Activated CD8-positive, alpha-beta memory T cell treated with anti-CD3 and anti-CD28 coated beads for 36 hours (primary cell): ENCODE data around the gene CAMTA1. TPM values are rescaled to one million over a fixed set of nuclear protein-coding genes. Genes with fewer than 3 reads are reported as not detected.
"Not testable (repeated sequence)": the region's sequence is repeated elsewhere in the genome, so short reads cannot be mapped to it uniquely, and the experiment has no call there.

ENCODE experiments used
- CTCF ChIA-PET: fragments of 350-600 bp; sonication (Branson Sonifier 250); formaldehyde crosslinking; loops from one replicate; lab custom pipeline; 2021; ENCODE audit warnings: antibody characterized with exemption; lab: Charles Lee
- POLR2A ChIA-PET: fragments of 350-600 bp; sonication (Branson Sonifier 250); formaldehyde crosslinking; loops from one replicate; lab custom pipeline; 2021; ENCODE audit warnings: antibody characterized with exemption; lab: Charles Lee
- total RNA-seq, 2 experiments: library from RNA; stranded (reverse); gene quantifications; one replicate each; pipeline ENCODE4 v1.2.3, GENCODE V29; 2021

Gene CAMTA1
- total RNA-seq, 2 experiments from 2014 or later: 66.5 to 72.5 TPM

DNA sequence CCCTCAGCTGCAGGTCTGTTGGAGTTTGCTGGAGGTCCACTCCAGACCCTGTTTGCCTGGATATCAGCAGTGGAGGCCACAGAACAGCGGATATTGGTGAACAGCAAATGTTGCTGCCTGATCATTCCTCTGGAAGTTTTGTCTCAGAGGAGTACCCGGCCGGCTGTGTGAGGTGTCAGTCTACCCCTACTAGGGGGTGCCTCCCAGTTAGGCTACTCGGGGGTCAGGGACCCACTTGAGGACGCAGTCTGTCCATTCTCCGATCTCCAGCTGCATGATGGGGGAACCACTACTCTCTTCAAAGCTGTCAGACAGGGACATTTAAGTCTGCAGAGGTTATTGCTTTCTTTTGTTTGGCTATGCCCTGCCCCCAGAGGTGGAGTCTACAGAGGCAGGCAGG, 819.7 kb downstream of the CAMTA1 start:
- POLR2A ChIA-PET, CTCF ChIA-PET: not testable (repeated sequence)

DNA sequence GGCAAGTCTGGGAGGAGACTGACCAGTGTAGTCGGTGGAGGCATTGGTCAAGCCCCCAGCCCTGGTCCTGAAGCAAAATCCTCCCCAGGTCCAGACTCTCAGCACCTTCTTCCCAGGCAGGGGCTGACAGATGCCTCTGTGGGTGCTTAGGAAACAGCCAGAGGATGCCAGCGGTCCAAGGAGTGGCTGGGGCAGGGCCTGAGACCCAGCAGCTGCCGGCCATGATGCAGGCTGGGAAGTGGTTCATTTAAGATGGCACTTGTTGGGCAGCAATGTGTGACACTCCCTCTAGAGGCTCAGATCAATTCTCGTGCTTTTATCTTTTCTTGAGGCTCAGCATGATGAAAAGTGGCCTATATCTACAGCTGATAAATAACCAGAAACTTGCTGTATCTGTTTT, 820.8 kb downstream of the CAMTA1 start:
- POLR2A ChIA-PET: no interaction called here
- CTCF ChIA-PET: no interaction called here

DNA sequence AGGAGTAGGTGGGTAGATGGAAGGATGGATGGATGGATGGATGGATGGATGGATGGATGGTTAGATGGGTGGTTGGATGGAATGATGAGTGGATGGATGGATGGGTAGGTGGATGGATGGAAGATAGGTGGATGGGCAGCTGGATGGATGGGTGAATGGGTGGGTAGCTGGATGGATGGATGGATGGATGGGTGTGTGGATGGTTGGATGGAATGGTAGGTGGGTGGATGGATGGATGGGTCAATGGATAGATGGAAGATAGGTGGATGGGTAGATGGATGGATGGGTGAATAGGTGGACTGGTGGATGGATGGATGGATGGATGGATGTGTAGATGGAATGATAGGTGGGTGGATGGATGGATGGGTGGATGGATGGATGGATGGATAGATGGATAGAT, 821.8 kb downstream of the CAMTA1 start:
- CTCF ChIA-PET: no interaction called here

DNA sequence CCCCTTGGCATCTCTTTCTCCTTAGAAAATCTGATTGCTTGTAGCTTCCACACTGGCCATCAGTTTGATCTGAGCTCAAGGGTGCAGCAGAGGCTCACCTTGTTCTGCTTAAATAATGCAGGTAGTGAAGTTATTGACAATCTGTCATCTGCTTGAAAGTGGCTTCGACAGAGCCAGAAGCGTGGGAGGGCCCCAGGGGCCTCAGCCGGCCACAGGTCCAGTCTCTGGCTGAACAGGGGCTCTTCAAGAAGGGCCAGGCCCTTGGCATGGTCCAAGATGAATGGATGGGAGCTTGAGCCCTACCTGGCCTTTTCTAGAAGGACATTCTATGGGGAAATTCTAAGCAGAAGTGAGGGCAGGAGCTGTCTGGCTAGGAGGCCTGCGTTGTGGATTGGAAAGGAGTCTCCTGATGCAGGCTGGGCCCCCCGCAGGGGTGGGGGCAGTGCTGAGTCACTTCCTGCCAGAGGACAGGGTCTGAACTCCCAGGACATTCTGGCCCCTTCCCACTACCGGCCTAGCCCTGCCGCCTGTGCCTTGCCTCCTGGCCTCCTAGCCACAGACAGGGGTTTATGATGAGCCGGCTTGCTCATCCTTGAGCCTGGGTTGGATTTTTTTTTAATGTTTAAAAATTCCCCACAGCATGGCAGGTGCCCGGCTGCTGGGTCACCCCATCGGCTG, 823.5 kb downstream of the CAMTA1 start:
- CTCF ChIA-PET: no interaction called here

More for the DNA sequence above, 821.8 kb downstream of the CAMTA1 start:
- POLR2A ChIA-PET: no interaction called here

DNA sequence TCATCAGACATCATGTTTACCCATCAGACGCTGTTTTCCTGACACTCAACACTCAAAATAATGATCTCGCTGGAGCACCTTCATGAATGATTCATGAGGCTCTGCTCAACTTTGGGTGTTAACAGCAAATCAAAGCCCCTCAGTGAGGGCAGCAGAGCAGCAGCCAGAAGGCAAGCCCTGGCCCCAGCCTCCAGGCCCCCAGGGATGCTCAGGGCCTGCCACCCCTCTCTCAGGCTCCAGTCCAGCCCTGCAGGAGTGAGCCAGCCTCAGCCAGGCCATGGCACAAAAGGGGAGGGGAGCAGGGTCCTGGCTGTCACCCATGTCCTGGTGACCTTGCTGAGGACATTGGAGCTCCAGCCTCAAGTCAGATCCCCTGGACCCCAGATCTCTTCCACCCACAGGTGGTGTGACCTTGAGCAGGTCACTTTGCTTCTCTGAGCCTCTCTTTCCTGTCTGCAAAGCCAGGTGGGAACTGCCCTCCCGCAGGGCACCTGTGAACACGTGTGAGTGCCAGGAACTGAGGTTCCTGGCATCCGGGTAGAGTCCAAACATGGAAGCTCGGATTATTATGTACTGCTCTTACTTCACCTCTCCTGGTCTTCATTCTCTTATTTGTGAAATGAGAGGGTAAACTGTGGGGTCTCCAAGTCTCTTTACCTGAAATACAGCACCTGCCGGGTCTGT, 824.2 kb downstream of the CAMTA1 start:
- CTCF ChIA-PET: no interaction called here
- POLR2A ChIA-PET: no interaction called here

More for the DNA sequence above, 823.5 kb downstream of the CAMTA1 start:
- POLR2A ChIA-PET: no interaction called here

DNA sequence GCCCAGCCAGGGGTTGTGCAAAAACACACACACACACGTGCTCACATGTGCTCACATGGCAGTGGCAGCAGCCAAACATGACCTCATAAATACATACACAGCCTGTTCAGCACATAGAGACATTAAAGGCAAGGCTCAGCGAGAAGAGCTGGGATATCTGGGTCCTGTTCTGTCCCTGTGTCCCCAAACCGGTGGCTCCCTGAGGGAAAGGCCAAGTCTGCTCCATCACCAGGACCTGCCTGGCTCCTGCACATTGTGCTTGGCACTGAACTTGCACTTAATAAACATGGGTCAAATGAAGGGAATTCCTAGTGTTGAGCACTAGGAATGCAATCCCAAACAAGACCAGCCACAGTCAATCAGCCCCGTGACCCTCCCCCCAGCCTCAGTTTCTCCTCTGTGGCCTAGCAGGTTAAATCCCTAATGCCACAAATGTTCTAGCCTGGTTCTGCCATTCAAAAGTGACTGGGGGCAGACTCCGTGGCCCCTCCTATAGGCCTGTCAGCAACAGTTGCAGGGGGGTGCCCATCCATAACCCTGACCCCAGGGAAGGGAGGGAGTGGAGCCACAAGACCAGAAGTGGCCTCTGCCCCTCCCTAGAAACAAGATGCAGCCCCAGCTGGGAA, 825.0 kb downstream of the CAMTA1 start:
- CTCF ChIA-PET: no interaction called here
- POLR2A ChIA-PET: no interaction called here

DNA sequence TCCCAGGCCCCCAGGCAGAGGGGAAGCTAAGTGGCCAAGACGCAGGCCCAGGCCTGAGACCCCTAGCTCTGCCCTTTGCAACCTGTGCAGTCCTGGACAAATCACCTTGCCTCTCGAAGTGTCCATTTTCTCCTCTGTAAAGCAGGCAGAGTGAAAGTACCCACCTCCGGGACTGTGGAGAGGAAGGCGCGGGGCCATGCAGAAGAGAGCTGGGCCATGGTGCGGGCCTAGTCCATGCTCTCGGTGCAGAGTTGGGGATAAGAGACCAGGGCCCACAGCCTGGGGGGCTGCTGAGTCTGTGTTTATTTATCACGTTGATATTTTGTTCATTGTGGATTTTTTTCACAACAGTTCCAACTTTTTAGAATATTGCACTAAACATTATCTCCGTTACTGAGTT, 825.7 kb downstream of the CAMTA1 start:
- CTCF ChIA-PET: no interaction called here
- POLR2A ChIA-PET: no interaction called here

GRCh38 chr1:7611421-7612010, 826.3 kb downstream of the CAMTA1 start:
- ChIA-PET CTCF (no interaction called here), POLR2A (interaction anchor here (0.6 kb wide), 1 partner anchor 24 kb away, joined by 3 read pairs; no protein-coding TSS in a partner anchor)

DNA sequence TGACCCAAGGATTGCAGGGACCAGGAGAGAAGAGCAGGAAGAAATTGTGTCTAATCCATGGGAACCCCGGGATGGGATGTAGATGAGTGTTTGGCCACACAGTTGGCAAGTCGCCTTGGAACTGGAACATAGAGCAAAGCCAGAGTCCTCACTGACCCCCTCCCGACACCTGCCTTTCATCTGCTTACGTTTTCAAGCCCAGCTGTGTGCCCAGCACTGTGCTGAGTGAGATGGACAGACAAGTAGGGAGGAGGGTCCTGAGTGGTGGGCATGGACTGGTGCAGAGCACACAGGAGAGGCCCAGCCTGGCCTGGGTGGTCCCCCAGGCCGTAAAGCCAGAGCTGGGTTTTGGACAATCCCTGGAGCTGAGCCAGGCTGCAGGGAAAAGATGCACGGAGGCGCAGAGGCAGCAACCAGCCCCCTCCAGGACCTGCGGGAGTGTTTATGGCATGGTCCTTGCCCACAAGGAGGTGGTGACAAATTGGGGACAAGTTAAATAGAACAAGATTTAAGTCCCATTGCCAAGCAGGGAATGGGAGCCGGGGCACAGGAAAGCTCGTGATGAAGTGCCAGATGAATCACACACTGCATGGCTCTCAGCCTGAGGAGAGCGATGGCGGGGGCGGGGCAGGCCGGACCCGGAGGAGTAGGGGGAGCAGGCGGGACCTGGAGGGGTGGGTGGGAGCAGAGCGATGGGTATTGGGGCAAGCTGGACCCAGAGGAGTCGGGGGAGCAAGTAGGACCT, 828.0 kb downstream of the CAMTA1 start:
- ChIA-PET POLR2A (no interaction called here), CTCF (no interaction called here)

- ChIA-PET CTCF (no interaction called here), POLR2A (no interaction called here)
These were observed 828.6 kb downstream of the CAMTA1 start for GRCh38 chr1:7613851-7614205.

DNA sequence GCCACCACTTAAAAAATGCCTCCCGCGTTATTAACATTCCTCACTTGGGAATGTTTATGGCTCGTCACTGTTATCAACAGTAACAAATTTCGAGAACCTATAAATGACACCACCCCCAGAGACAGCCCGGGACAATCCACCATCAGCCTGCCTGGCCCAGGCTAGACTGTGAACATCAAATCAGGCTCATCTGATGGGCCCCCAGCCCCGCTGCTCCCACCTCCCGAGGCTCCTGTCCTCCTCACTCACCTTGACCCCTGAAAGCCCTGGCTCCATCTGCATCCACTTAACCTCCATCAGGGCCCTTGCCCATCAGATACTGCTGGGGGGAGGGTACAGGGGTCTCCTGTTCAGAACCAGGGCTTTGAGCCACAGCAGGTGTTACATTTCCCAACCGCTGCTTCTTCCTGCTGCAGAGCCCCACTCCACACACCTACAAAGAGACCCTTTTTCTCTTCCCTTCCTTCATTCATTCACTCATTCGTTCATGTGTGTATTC, 829.4 kb downstream of the CAMTA1 start:
- CTCF ChIA-PET: no interaction called here

DNA sequence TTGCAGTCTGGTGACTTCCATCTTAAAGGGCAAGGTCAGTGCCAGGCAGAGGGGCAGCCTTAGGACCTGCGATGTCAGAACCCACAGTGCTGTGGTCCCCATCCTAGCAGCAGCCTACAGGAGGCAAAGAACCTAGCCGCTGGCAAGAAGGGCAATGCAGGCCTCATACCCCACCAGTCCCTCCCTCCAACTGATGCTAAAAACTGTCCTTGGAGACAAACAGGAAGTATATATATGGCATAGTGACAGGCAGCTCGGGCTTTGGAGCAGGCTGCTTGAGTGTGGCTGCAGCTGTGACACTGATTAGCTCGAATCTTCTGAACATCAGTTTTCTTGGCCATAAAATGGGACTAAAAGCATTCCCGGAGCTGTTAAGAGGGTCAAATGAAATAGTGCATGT, 829.9 kb downstream of the CAMTA1 start:
- ChIA-PET CTCF (no interaction called here), POLR2A (no interaction called here)

More for the DNA sequence above, 829.4 kb downstream of the CAMTA1 start:
- POLR2A ChIA-PET: no interaction called here

DNA sequence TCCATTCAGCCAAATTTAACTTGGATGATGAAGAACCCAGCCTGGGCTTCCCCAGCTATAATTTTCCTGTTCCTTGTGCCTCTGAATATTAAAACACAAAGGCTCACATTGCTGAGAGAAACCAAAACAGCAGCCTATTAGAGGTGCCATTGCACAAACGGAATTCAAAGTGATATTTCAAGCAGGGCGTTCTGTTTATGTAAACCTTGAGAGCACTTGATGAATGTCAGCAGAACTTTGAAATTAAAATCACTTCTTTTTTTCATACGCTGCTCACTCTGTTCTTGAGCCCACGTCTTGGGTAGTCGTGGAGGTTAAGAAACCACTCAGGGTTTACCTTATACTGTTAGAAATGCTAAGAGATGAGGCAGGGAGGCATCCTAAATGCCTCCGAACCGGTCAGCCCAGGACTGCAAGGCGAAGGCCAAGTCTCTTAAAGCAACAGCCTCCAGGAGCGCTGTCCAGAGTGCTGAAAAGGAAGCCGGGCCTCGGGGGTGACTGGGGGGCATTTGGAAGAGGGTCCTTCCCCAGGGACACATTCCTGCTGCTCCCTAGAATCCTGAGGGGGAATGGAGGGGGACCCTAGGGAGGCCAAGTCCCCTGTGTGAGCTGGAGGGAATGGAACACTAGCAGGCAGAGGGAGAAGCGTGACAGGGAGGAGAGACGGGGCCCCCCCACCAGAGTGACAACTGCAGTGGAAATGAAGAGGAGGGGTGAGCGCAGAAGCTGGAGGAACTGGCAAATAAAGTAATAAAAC, 831.0 kb downstream of the CAMTA1 start:
- POLR2A ChIA-PET: no interaction called here
- CTCF ChIA-PET: no interaction called here

DNA sequence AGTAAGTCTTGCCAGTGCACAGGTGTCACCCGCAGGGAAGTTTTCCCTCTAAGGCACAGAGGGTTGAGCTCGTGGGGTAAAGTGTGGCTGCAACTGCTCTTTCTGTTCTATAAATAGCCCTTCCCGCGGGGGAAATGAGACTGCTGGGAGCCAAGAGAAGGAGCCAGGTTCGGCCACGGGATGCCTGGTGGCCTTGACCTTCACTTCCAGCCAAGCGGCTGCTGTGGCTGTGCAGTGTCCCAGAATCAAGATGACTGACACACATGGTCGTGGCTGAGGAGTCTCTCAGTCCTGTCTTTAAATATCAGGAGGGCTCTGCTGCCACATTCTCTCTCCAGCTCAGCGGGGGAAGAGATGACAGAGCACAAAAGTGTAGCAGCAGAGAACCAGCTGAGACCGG, 831.7 kb downstream of the CAMTA1 start:
- CTCF ChIA-PET: no interaction called here

GRCh38 chr1:7617826-7618225, 832.6 kb downstream of the CAMTA1 start:
- CTCF ChIA-PET: no interaction called here
- POLR2A ChIA-PET: no interaction called here

More for the DNA sequence above, 831.7 kb downstream of the CAMTA1 start:
- POLR2A ChIA-PET: no interaction called here

DNA sequence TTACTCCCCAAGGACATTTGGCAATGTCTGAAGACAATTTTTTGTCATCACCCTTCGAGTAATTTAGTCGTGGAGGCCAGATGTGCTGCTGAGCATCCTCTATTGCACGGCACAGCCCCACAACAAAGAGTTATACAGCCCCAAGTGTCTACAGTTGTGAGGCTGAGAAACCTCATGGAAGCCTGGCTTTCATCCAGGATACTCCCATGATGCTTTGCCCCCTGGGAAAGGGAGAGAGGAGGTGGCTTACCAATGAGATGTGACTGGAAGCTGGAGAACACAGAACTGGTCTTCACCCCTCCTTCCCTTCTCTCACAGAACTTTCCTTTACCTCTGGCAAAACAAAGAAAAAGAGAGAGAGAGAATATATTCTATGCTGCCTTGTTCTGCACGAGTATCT, 834.9 kb downstream of the CAMTA1 start:
- ChIA-PET CTCF (no interaction called here), POLR2A (no interaction called here)

DNA sequence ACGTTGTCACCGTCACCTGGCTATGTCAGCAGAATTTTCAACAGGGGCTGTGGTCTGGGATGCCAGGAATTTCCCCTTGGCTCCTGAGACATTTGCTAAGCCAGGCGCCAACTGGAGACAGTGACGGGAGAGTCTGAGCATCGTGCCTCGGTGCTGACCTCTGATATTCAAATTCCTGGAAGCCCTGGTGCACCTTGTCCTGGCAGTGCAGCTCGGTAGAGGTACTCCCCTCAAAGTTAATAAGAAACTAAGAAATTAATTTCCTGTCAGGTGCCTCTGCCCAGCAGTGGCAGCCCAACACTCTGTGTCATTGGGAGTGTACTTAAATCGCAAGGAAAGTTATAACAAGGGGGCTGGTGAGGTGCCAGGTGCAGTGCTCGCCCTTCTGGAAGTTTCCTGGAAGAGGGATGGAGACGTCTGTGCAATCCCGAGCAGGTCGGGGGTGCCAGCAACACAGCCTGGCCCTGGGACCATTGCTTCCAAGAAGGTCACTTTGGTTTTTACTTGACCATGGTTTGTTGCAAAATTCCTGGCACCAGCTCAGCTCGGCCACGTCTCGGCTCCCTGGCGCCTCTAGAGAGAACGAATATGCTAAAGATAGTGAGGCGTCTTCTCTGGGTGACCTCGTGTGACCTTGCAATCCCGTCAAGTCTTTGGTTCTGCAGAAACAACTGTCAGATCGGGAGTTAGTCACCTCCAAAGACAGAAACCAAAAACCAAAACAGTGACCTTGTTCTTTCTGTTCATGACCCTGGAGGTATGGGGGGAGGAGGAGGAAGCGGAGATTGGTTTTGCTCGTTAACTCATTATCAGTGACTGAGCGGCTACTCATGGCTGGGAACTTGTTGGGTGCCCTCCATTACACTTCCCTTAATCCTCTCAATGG, 836.3 kb downstream of the CAMTA1 start:
- POLR2A ChIA-PET: no interaction called here
- CTCF ChIA-PET: no interaction called here

GRCh38 chr1:7623842-7624241, 838.6 kb downstream of the CAMTA1 start:
- CTCF ChIA-PET: no interaction called here
- POLR2A ChIA-PET: no interaction called here
